GM18951 (cell line): ENCODE data around the gene HOXC13.

Experiments
- POLR2A ChIP-seq: IDR thresholded peaks from 4 replicates; pipeline ENCODE4 v1.6.1; 2011; ENCODE audit warnings: mild to moderate bottlenecking; ENCODE audit not compliant: insufficient read length, insufficient read depth; ENCODE audit errors: extremely low read depth
- in situ Hi-C: fragments of 300-500 bp; cut with MboI; formaldehyde crosslinking; loops from one replicate; pipeline ENCODE4 v1.12.0; 2022; ENCODE audit warnings: low sequenced_read_pairs, mixed read lengths, inconsistent platforms; ENCODE audit not compliant: unreplicated experiment

HOXC13 gene

GRCh38 chr12:53965281-53966084 lies 26.9 kb downstream of the HOXC13 start:
- in situ Hi-C loops = no loop called here
- TF ChIP-seq POLR2A = no peak

DNA sequence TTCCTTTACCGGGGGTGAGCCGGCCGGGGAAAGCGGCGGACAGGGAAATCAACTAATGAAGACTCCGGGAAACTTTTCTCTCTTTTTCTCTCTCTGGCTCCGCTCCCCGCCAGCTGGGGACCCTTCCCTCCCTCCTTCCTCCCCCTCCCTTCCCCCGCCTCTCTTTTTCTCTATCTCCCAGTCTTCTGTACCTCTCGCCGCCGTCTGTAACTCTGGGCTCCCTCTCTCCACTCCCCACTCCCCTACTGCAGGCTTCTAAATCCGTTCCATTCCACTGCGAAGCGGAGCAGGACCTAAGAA lies 27.4 kb downstream of the HOXC13 start:
- no peak for TF ChIP-seq POLR2A
- in situ Hi-C loops = no loop called here

DNA sequence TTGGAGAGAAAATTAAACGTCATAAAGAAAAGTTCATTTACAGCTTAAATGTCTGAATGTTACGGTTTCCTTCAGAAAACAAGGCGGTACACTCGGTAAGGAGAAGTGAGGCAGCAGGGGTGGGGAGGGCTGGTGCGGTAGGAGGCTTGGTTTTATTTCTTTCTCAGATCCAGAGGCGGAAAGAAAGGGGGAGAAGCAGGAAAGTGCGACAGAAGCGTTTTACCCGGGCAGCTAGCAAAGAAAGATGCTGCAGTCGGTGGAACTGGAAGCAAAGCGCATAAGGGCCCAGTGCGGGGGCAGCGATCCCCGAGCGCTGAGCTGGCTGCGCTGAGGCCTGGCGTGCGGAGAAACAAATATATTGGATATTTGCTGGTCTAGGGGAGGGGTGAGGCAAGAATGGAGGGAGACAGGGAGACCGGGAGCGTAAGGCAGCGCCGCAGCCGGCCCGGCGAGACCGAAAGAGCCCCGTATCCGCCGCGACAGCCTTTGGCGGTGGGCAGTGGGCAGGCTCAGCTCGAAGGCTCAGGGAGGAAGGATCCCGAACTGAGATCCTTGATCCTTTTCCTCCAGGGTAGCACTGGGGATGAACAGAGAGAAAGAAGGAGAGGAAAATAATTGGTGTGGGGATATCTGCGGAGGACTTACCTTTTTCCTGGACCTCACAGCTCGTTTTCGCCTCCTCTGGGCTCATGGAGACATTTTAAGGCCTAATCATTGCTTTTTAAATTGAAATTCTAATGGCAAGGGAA lies 27.9 kb downstream of the HOXC13 start:
- no peak for TF ChIP-seq POLR2A
- in situ Hi-C loops = no loop called here

GRCh38 chr12:53967421-53967925 lies 28.8 kb downstream of the HOXC13 start:
- in situ Hi-C loops = no loop called here
- no peak for TF ChIP-seq POLR2A

GRCh38 chr12:53968214-53969127 lies 29.8 kb downstream of the HOXC13 start:
- in situ Hi-C loops = no loop called here
- no peak for TF ChIP-seq POLR2A

DNA sequence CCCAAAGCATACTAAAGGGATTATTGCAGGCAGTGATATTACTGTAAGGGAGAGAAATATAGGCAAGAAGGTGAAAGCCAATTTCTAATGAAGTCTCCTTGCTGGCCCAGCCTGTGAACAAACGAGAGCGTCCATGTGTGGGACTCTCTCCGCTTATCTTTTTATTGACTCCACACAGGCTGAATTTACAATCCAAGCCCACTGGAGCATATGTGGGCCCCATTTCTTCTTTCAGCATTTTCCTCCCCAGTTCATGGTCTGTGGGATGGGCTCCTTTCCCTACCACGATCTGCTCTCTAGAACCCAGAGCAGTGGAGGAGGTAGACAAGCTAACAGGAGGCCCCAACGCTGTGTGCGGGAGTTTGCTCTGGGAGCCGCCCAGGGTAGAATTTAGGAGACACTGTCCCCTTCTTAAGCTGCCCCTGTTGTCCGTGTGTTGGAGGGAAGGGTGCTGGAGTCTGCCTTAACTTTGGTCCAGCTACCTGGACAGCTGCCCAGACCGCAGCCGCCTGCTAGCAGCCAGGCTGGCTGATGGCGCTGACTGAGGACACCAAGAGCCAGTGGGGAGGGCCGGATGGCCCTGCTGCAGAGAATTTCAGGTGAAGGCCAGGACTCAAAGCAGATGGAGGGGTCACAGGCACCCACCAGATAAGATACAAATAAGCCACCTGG lies 31.1 kb downstream of the HOXC13 start:
- in situ Hi-C loops = no loop called here
- TF ChIP-seq POLR2A = no peak

DNA sequence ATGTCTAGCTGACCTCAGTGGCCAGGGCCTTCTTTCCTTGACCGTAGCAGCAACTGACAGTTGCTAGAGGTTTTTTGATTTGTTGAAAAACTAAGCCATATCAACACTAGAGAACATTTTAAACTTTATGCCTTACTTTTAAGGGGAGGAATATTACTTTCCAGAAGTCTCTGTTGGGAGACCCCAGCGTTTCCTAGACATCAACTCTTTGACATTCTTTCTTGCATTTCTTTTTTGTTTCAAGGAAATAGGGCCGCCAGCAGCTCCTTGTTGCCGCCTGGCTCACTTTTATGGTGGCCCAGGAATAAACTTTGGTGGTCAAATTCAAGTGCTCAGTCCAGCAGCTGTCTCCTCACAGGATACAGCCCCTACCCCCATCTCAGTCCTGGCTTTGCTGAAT lies 31.8 kb downstream of the HOXC13 start:
- no peak for TF ChIP-seq POLR2A
- in situ Hi-C loops = no loop called here

GRCh38 chr12:53971129-53971528 lies 32.5 kb downstream of the HOXC13 start:
- in situ Hi-C loops = no loop called here
- TF ChIP-seq POLR2A = no peak

- no peak for TF ChIP-seq POLR2A
- in situ Hi-C loops = no loop called here
Observed at GRCh38 chr12:53971686-53972085, 33.1 kb downstream of the HOXC13 start.

DNA sequence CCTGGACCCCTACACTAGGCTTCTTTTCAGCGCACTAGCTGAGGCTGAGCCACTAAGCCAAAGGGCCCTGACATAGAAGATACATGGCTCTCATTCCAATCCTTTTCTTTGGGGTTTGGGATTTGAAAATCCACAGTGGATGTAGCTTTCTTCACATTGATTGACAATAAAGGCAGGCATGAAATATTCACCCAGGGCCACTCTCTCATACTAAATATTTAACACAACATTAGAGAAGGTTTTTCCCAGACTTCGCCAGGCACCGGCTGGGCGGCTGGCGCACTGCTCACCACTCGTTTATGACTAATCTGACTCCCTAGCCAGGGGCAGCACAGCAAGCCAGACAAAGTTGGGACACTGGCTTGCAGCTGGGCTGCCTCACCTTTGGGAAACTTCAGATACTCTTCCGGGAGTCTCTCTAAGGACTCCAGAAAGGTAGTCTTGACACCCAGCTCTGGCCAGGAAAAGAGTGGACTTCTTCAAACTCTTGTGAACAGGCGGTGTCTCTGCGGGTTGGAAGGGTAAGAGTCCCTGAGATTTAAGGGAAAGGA lies 33.6 kb downstream of the HOXC13 start:
- in situ Hi-C loops = no loop called here
- TF ChIP-seq POLR2A = no peak

- no peak for TF ChIP-seq POLR2A
- in situ Hi-C loops = no loop called here
Observed at GRCh38 chr12:53972722-53973235, 34.1 kb downstream of the HOXC13 start, which contains the start of gene HOXC11. Gene HOXC11 (plus strand): TSS chr12:53973126. CDS start chr12:53973242, 116 bp downstream.
